Mucosa of descending colon (tissue), 3 donors: Measurements from ENCODE around the gene PARG. TPM values are rescaled to one million over a fixed set of nuclear protein-coding genes. Genes with fewer than 3 reads are reported as not detected.

Experiments used
- ATAC-seq: fragments of 200-7000 bp; cut with Tn5 transposase; one replicate; pipeline ENCODE4 v1.9.1; 2020; ENCODE audit warnings: mild to moderate bottlenecking, moderate library complexity
- DNase-seq, 3 donors: peaks; one replicate each; pipeline ENCODE4 v3.0.0-alpha.2; 2020
- H3K36me3 ChIP-seq: fragments of 200-600 bp; one replicate; pipeline ENCODE4 v1.8.0; 2021; ENCODE audit warnings: low read depth, mild to moderate bottlenecking
- H3K4me1 ChIP-seq: fragments of 200-600 bp; one replicate; pipeline ENCODE4 v1.8.0; 2021; ENCODE audit warnings: low read depth, mild to moderate bottlenecking
- H3K4me3 ChIP-seq: fragments of 200-600 bp; one replicate; pipeline ENCODE4 v1.8.0; 2021; ENCODE audit warnings: mild to moderate bottlenecking
- H3K9me3 ChIP-seq: fragments of 200-600 bp; one replicate; pipeline ENCODE4 v1.8.0; 2021; ENCODE audit warnings: mild to moderate bottlenecking
- CTCF ChIP-seq: fragments of 200-600 bp; IDR thresholded peaks from one replicate; pipeline ENCODE4 v1.8.0; 2022; ENCODE audit warnings: antibody characterized with exemption, mild to moderate bottlenecking
- intact Hi-C, 2 donors: fragments of 100-400 bp; cut with DNase I in 1 of 2; cut with micrococcal nuclease in 1 of 2; formaldehyde crosslinking; loops; one replicate each; pipeline versions ENCODE4 v1.11.0 to v1.11.1; 2022; cut with DNase I, micrococcal nuclease
- total RNA-seq, 3 donors: library from RNA; stranded (reverse); fragmentation: NEBNext Ultra II Directional in 2 of 3; extraction: Animal tissue kit (Norgen Biotek cat#: 25700) in 2 of 3; gene quantifications; one replicate each; pipeline versions ENCODE4 v1.2.1 to v1.2.4, GENCODE V29; 2021 to 2023
- donor health status: DM: no; HTN: no; CAD: no; lungs with moderate emphysema.
- donor health status: DM: no; HTN: no; CAD: no.
- donor health status: DM: no; HTN: yes; CAD: no.

The PARG gene
- total RNA-seq, 3 donors from 2014 or later = 26.6 to 34.3 (median 31.6) TPM

GRCh38 chr10:49768329-49768728 is 173.5 kb downstream of the PARG start:
- Histone ChIP-seq H3K4me1 (no peaks in the 10 kb centered on the region), H3K9me3 (no peaks in the 10 kb centered on the region), H3K4me3 (no peak overlapping the region), H3K36me3 (no peaks in the 10 kb centered on the region)
- intact Hi-C loops = no loop called here
- TF ChIP-seq CTCF = no peak
- ATAC-seq (no peak), DNase-seq (no peak)

Other genes with a start within 250 kb of the PARG start
- 1 to 10 TPM; 1.9 to 2.6 (median 2.5) TPM for gene OGDHL, start 179.7 kb downstream of the PARG start, total RNA-seq
- 10 to 100 TPM; 11.8 to 17.0 (median 14.2) TPM for gene TIMM23B, start within 50 bp of the PARG start, total RNA-seq
- gene AGAP6, start 46.4 kb upstream of the PARG start, total RNA-seq = 10 to 100 TPM in 2 of 3 donors, 1 to 10 TPM in 1; 8.7 to 13.7 (median 10.4) TPM
- gene WASHC2A, start 125.9 kb upstream of the PARG start, total RNA-seq = 10 to 100 TPM; 54.0 to 79.3 (median 62.7) TPM